ENCODE results near the gene PRDM9. TPM values are rescaled to one million over a fixed set of nuclear protein-coding genes. Genes with fewer than 3 reads are reported as not detected.

Gene PRDM9
- total RNA-seq: not detected in 2 replicates

DNA sequence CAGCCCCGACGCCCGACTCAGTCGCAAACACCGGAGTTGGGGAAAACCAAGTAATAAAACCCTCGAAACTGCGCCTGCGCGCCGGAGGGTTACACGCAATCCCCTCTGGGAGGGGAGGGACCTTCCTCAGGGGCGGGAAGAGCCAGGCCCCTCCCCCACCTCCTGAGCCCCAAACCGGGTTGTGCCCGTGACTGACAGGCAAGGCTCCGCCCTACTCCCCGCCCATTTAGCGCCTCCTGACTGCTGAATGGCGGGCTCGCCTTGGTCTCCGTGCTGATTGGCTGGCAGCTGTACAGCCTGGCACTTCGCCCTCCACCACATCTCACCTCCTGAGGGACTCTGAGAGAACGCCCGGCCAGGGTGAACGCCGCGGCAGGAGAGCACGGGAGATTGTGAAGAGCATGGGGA is at the start of gene PRDM9:
Gene PRDM9, plus strand, starts transcription at position 332 of the 408 bp plus-strand sequence. CDS start 1,425 bp downstream, outside the sequence.
- no peak within 1 kb of the TSS for H3K27ac Mint-ChIP-seq
- CTCF ChIA-PET: no interaction called here
- peak; percentile 34 for ATAC-seq (ENCODE audit: low read depth)
- no peaks in the 10 kb centered on the region for H3K4me1 Mint-ChIP-seq
- no peaks in the 10 kb centered on the region for H3K27me3 Mint-ChIP-seq
- H3K4me3 Mint-ChIP-seq: no peak within 1 kb of the TSS
- TF ChIP-seq, protein P1, sequence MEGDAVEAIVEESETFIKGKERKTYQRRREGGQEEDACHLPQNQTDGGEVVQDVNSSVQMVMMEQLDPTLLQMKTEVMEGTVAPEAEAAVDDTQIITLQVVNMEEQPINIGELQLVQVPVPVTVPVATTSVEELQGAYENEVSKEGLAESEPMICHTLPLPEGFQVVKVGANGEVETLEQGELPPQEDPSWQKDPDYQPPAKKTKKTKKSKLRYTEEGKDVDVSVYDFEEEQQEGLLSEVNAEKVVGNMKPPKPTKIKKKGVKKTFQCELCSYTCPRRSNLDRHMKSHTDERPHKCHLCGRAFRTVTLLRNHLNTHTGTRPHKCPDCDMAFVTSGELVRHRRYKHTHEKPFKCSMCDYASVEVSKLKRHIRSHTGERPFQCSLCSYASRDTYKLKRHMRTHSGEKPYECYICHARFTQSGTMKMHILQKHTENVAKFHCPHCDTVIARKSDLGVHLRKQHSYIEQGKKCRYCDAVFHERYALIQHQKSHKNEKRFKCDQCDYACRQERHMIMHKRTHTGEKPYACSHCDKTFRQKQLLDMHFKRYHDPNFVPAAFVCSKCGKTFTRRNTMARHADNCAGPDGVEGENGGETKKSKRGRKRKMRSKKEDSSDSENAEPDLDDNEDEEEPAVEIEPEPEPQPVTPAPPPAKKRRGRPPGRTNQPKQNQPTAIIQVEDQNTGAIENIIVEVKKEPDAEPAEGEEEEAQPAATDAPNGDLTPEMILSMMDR (IDR thresholded peaks at IDR 0.05): no peak
- H3K9me3 Mint-ChIP-seq: peaks cover 10% of the 10 kb centered on the region
- intact Hi-C loops (cut with micrococcal nuclease): no loop called here
- POLR2A ChIA-PET: no interaction called here
- H3K36me3 Mint-ChIP-seq (ENCODE audit: low read depth): no peaks in the 10 kb centered on the region
- DNase-seq: no peak

DNA sequence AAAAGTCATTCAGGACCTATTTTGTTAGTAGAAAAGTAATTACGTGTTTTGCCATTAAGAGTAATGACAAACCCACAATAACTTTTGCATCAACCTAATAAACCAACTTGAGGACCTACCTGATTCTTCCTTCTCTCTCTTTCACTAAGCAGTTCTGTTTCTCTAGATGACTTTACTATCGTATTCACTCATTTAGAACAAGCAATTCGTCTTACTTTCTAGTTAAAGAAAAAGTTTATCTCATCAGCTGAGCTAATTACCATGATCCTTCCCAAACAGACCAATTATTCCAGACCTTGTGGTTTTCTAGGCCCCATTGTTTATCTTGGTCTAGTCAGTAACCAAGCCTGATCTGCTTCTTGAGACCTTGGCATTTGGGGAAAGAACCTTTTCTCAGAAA is 49.6 kb upstream of the PRDM9 start:
- ATAC-seq (ENCODE audit: low read depth): no peak
- Mint-ChIP-seq H3K4me3 (no peak overlapping the region), H3K4me1 (no peaks in the 10 kb centered on the region), H3K27me3 (no peaks in the 10 kb centered on the region), H3K9me3 (peaks cover 12% of the 10 kb centered on the region), H3K27ac (no peak overlapping the region), H3K36me3 (ENCODE audit: low read depth) (no peaks in the 10 kb centered on the region)
- CTCF ChIA-PET: no interaction called here
- TF ChIP-seq, protein P1 (IDR thresholded peaks at IDR 0.05): no peak
- no peak for DNase-seq
- intact Hi-C loops (cut with micrococcal nuclease): no loop called here
- POLR2A ChIA-PET: no interaction called here

DNA sequence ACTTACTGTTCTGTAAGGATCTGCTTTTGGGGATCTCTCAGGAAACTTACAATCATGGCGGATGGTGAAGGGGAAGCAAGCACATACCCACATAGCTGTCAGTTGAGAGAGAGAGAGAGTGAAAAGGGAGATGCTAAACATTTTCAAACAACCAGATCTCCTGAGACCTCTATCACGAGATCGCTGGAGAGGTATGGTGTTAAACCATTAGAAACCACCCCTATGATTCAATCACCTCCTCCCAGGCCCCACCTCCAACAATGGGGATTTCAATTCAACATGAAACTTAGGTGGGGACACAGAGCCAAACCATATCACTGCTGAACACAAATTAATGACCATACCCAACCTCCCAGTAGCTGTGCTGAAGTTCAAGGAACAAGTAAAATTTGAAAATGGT is 48.2 kb upstream of the PRDM9 start:
- intact Hi-C loops (cut with micrococcal nuclease): no loop called here
- Mint-ChIP-seq H3K4me1 (no peaks in the 10 kb centered on the region), H3K36me3 (ENCODE audit: low read depth) (no peaks in the 10 kb centered on the region), H3K27me3 (no peaks in the 10 kb centered on the region), H3K4me3 (no peak overlapping the region), H3K9me3 (peaks cover 14% of the 10 kb centered on the region), H3K27ac (no peak overlapping the region)
- TF ChIP-seq, protein P1 (IDR thresholded peaks at IDR 0.05): no peak
- no peak for ATAC-seq (ENCODE audit: low read depth)
- ChIA-PET POLR2A (no interaction called here), CTCF (no interaction called here)
- DNase-seq: no peak

DNA sequence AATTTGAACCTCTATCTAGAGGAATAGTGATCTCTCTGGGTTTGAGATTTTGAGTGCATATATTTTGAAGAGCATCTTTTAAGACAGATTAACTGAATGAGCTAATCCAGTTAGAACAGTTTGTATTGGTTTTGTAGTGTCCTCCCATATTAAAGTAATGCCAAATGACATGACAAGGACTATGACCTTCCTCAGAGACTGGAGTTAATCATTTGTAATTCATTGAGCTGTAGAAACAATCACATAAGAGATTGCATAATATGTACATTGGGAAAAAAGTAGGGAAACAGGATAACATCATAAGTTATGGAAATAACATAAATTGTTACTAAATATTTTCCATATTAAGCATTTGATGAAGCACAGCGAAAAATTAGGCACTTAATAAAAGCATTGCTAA is 45.8 kb upstream of the PRDM9 start:
- POLR2A ChIA-PET: no interaction called here

DNA sequence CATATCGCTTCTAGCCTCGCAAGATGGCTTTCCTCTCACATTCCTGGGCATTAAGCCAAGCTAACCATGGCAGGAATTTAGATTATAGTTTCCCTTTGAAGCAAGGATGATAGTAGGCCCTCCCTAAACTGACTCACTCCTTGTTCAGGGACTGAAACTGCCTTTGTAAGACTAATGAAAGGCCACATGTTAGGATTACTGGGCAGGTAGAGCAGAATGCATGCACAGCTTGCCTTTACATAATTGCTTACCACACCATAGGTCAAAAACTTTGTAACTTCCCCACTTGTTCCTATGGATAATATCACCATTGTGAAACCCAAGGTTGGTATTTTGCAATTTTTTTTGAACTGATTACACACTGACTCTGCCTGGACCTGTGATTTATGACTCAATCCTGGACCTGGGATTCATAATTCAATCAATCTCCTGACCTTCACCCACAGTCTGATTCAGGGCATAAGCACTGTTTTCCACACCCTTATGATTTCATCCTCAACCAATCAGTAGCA is 41.0 kb upstream of the PRDM9 start:
- ChIA-PET POLR2A (no interaction called here), CTCF (no interaction called here)
- H3K27me3 Mint-ChIP-seq: no peaks in the 10 kb centered on the region

More for the DNA sequence above, 45.8 kb upstream of the PRDM9 start:
- Mint-ChIP-seq H3K36me3 (ENCODE audit: low read depth) (no peaks in the 10 kb centered on the region), H3K27ac (no peak overlapping the region), H3K4me1 (no peaks in the 10 kb centered on the region), H3K27me3 (no peaks in the 10 kb centered on the region), H3K4me3 (no peak overlapping the region), H3K9me3 (peaks cover 12% of the 10 kb centered on the region)
- intact Hi-C loops (cut with micrococcal nuclease): no loop called here
- no peak for DNase-seq
- TF ChIP-seq, protein P1 (IDR thresholded peaks at IDR 0.05): no peak
- CTCF ChIA-PET: no interaction called here
- ATAC-seq (ENCODE audit: low read depth): no peak

More for the DNA sequence above, 41.0 kb upstream of the PRDM9 start:
- peaks cover 14% of the 10 kb centered on the region for H3K9me3 Mint-ChIP-seq
- intact Hi-C loops (cut with micrococcal nuclease): no loop called here
- no peak overlapping the region for H3K27ac Mint-ChIP-seq
- TF ChIP-seq, protein P1 (IDR thresholded peaks at IDR 0.05): no peak
- no peaks in the 10 kb centered on the region for H3K36me3 Mint-ChIP-seq (ENCODE audit: low read depth)
- H3K4me1 Mint-ChIP-seq: no peaks in the 10 kb centered on the region
- no peak overlapping the region for H3K4me3 Mint-ChIP-seq
- ATAC-seq (ENCODE audit: low read depth): no peak
- no peak for DNase-seq
